Measurements from ENCODE around the gene CT83. TPM values are rescaled to one million over a fixed set of nuclear protein-coding genes. Genes with fewer than 3 reads are reported as not detected.

Gene CT83
- not detected for total RNA-seq
- not detected for polyA plus RNA-seq (ENCODE audit: insufficient read depth in 1 of 8, insufficient read length in 8 of 8, low replicate concordance in 1 of 8)
- long read RNA-seq, donor 1 = 0 reads
- long read RNA-seq, donor 2 = 0 reads
- long read RNA-seq, donor 3 = 0 reads
- long read RNA-seq, donor 4 = 0 reads
- long read RNA-seq, donor 5 = 0 reads
- long read RNA-seq, donor 6 = 0 reads
- long read RNA-seq, donor 7 = 0 reads
- long read RNA-seq, donor 8 = 0 reads
- long read RNA-seq, donor 9 = 0 reads
- long read RNA-seq, donor 10 = 0 reads
- long read RNA-seq, donor 11 = 0 reads

- 71% methylated on average over 13 of the region's 18 CpGs for WGBS (ENCODE audit: insufficient coverage)
- Histone ChIP-seq H3K9me3 (replicated peaks; ENCODE audit: control insufficient read depth, low read depth, low read length) (no peaks in the 10 kb centered on the region), H3K36me3 (ENCODE audit: control insufficient read depth, insufficient read depth, low read length) (no peaks in the 10 kb centered on the region), H3K27me3 (ENCODE audit: control insufficient read depth, insufficient read depth, low read length) (peaks cover 4% of the 10 kb centered on the region), H3K27ac (ENCODE audit: low read length) (no peak within 1 kb of the TSS), H3K4me3 (ENCODE audit: low read length) (no peak within 1 kb of the TSS), H3K4me1 (ENCODE audit: control insufficient read depth, insufficient read depth, low read length) (no peaks in the 10 kb centered on the region)
- no peak for DNase-seq
These were observed at the start of gene CT83 for GRCh38 chrX:116462822-116463221. Gene CT83, minus strand, starts transcription at chrX:116462976. Its CDS starts 120 bp downstream, at chrX:116462856.

- no peak overlapping the region for H3K27ac ChIP-seq (ENCODE audit: low read length)
- H3K9me3 ChIP-seq (replicated peaks; ENCODE audit: control insufficient read depth, low read depth, low read length) = no peaks in the 10 kb centered on the region
- no peaks in the 10 kb centered on the region for H3K4me1 ChIP-seq (ENCODE audit: control insufficient read depth, insufficient read depth, low read length)
- H3K36me3 ChIP-seq (ENCODE audit: control insufficient read depth, insufficient read depth, low read length) = no peaks in the 10 kb centered on the region
- H3K4me3 ChIP-seq (ENCODE audit: low read length) = no peak overlapping the region
- H3K27me3 ChIP-seq (ENCODE audit: control insufficient read depth, insufficient read depth, low read length) = peaks cover 5% of the 10 kb centered on the region
- DNase-seq = no peak
These were observed 37.0 kb upstream of the CT83 start for GRCh38 chrX:116499780-116500179.

- Histone ChIP-seq H3K9me3 (replicated peaks; ENCODE audit: control insufficient read depth, low read depth, low read length) (no peaks in the 10 kb centered on the region), H3K4me1 (ENCODE audit: control insufficient read depth, insufficient read depth, low read length) (no peaks in the 10 kb centered on the region), H3K27ac (ENCODE audit: low read length) (peak overlapping the region; percentile 15), H3K36me3 (ENCODE audit: control insufficient read depth, insufficient read depth, low read length) (no peaks in the 10 kb centered on the region), H3K4me3 (ENCODE audit: low read length) (no peak overlapping the region), H3K27me3 (ENCODE audit: control insufficient read depth, insufficient read depth, low read length) (no peaks in the 10 kb centered on the region)
- DNase-seq = peak; percentile 89
- WGBS (ENCODE audit: insufficient coverage) = no CpG with 5 or more reads among the region's 2 CpGs
These were observed 30.5 kb upstream of the CT83 start for GRCh38 chrX:116493271-116493670.

GRCh38 chrX:116490104-116490503, 27.3 kb upstream of the CT83 start:
- no peaks in the 10 kb centered on the region for H3K36me3 ChIP-seq (ENCODE audit: control insufficient read depth, insufficient read depth, low read length)
- H3K27ac ChIP-seq (ENCODE audit: low read length) = no peak overlapping the region
- H3K9me3 ChIP-seq (replicated peaks; ENCODE audit: control insufficient read depth, low read depth, low read length) = no peaks in the 10 kb centered on the region
- DNase-seq = peak; percentile 24
- no peaks in the 10 kb centered on the region for H3K27me3 ChIP-seq (ENCODE audit: control insufficient read depth, insufficient read depth, low read length)
- no peaks in the 10 kb centered on the region for H3K4me1 ChIP-seq (ENCODE audit: control insufficient read depth, insufficient read depth, low read length)
- no peak overlapping the region for H3K4me3 ChIP-seq (ENCODE audit: low read length)

GRCh38 chrX:116480059-116480458, 17.3 kb upstream of the CT83 start:
- H3K27ac ChIP-seq (ENCODE audit: low read length) = no peak overlapping the region
- no peak for DNase-seq
- no peaks in the 10 kb centered on the region for H3K9me3 ChIP-seq (replicated peaks; ENCODE audit: control insufficient read depth, low read depth, low read length)
- H3K36me3 ChIP-seq (ENCODE audit: control insufficient read depth, insufficient read depth, low read length) = no peaks in the 10 kb centered on the region
- no peak overlapping the region for H3K4me3 ChIP-seq (ENCODE audit: low read length)
- H3K27me3 ChIP-seq (ENCODE audit: control insufficient read depth, insufficient read depth, low read length) = peaks cover 2% of the 10 kb centered on the region
- no peaks in the 10 kb centered on the region for H3K4me1 ChIP-seq (ENCODE audit: control insufficient read depth, insufficient read depth, low read length)
- WGBS (ENCODE audit: insufficient coverage) = no CpG with 5 or more reads among the region's 2 CpGs

GRCh38 chrX:116449156-116449555, 13.6 kb downstream of the CT83 start:
- Histone ChIP-seq H3K27me3 (ENCODE audit: control insufficient read depth, insufficient read depth, low read length) (no peaks in the 10 kb centered on the region), H3K4me3 (ENCODE audit: low read length) (no peak overlapping the region), H3K4me1 (ENCODE audit: control insufficient read depth, insufficient read depth, low read length) (no peaks in the 10 kb centered on the region), H3K9me3 (replicated peaks; ENCODE audit: control insufficient read depth, low read depth, low read length) (no peaks in the 10 kb centered on the region), H3K36me3 (ENCODE audit: control insufficient read depth, insufficient read depth, low read length) (no peaks in the 10 kb centered on the region), H3K27ac (ENCODE audit: low read length) (no peak overlapping the region)
- DNase-seq = no peak
- WGBS (ENCODE audit: insufficient coverage) = no CpG with 5 or more reads among the region's 2 CpGs

GRCh38 chrX:116436358-116436816, 26.4 kb downstream of the CT83 start, which contains the start of gene SLC6A14:
Gene SLC6A14, plus strand, starts transcription at chrX:116436606. Its CDS starts 104 bp downstream, at chrX:116436710.
- H3K4me1 ChIP-seq (ENCODE audit: control insufficient read depth, insufficient read depth, low read length) = no peaks in the 10 kb centered on the region
- no peaks in the 10 kb centered on the region for H3K9me3 ChIP-seq (replicated peaks; ENCODE audit: control insufficient read depth, low read depth, low read length)
- no peak within 1 kb of the TSS for H3K4me3 ChIP-seq (ENCODE audit: low read length)
- no peaks in the 10 kb centered on the region for H3K36me3 ChIP-seq (ENCODE audit: control insufficient read depth, insufficient read depth, low read length)
- no peak for DNase-seq
- no peak within 1 kb of the TSS for H3K27ac ChIP-seq (ENCODE audit: low read length)
- H3K27me3 ChIP-seq (ENCODE audit: control insufficient read depth, insufficient read depth, low read length) = peaks cover 11% of the 10 kb centered on the region
- 60% methylated on average over 5 of the region's 9 CpGs for WGBS (ENCODE audit: insufficient coverage)

- Histone ChIP-seq H3K4me1 (ENCODE audit: control insufficient read depth, insufficient read depth, low read length) (no peaks in the 10 kb centered on the region), H3K4me3 (ENCODE audit: low read length) (no peak overlapping the region), H3K9me3 (replicated peaks; ENCODE audit: control insufficient read depth, low read depth, low read length) (no peaks in the 10 kb centered on the region), H3K27ac (ENCODE audit: low read length) (no peak overlapping the region), H3K27me3 (ENCODE audit: control insufficient read depth, insufficient read depth, low read length) (peaks cover 11% of the 10 kb centered on the region), H3K36me3 (ENCODE audit: control insufficient read depth, insufficient read depth, low read length) (no peaks in the 10 kb centered on the region)
- no peak for DNase-seq
These were observed 27.2 kb downstream of the CT83 start for GRCh38 chrX:116435597-116435996.

GRCh38 chrX:116427978-116428377, 34.8 kb downstream of the CT83 start:
- Histone ChIP-seq H3K4me1 (ENCODE audit: control insufficient read depth, insufficient read depth, low read length) (no peaks in the 10 kb centered on the region), H3K4me3 (ENCODE audit: low read length) (no peak overlapping the region), H3K36me3 (ENCODE audit: control insufficient read depth, insufficient read depth, low read length) (no peaks in the 10 kb centered on the region), H3K27ac (ENCODE audit: low read length) (no peak overlapping the region), H3K27me3 (ENCODE audit: control insufficient read depth, insufficient read depth, low read length) (no peaks in the 10 kb centered on the region), H3K9me3 (replicated peaks; ENCODE audit: control insufficient read depth, low read depth, low read length) (no peaks in the 10 kb centered on the region)
- no CpG with 5 or more reads among the region's 3 CpGs for WGBS (ENCODE audit: insufficient coverage)
- DNase-seq = no peak

GRCh38 chrX:116417968-116418367, 44.8 kb downstream of the CT83 start:
- H3K4me1 ChIP-seq (ENCODE audit: control insufficient read depth, insufficient read depth, low read length) = no peaks in the 10 kb centered on the region
- H3K27ac ChIP-seq (ENCODE audit: low read length) = no peak overlapping the region

GRCh38 chrX:116417214-116417613, 45.6 kb downstream of the CT83 start:
- no peaks in the 10 kb centered on the region for H3K9me3 ChIP-seq (replicated peaks; ENCODE audit: control insufficient read depth, low read depth, low read length)
- no peak overlapping the region for H3K4me3 ChIP-seq (ENCODE audit: low read length)
- DNase-seq = no peak
- no peaks in the 10 kb centered on the region for H3K27me3 ChIP-seq (ENCODE audit: control insufficient read depth, insufficient read depth, low read length)
- H3K4me1 ChIP-seq (ENCODE audit: control insufficient read depth, insufficient read depth, low read length) = no peaks in the 10 kb centered on the region
- H3K27ac ChIP-seq (ENCODE audit: low read length) = no peak overlapping the region
- H3K36me3 ChIP-seq (ENCODE audit: control insufficient read depth, insufficient read depth, low read length) = no peaks in the 10 kb centered on the region
- WGBS (ENCODE audit: insufficient coverage) = no CpG with 5 or more reads among the region's 1 CpG

More at GRCh38 chrX:116417968-116418367, 44.8 kb downstream of the CT83 start:
- Histone ChIP-seq H3K4me3 (ENCODE audit: low read length) (no peak overlapping the region), H3K9me3 (replicated peaks; ENCODE audit: control insufficient read depth, low read depth, low read length) (no peaks in the 10 kb centered on the region), H3K27me3 (ENCODE audit: control insufficient read depth, insufficient read depth, low read length) (no peaks in the 10 kb centered on the region), H3K36me3 (ENCODE audit: control insufficient read depth, insufficient read depth, low read length) (no peaks in the 10 kb centered on the region)
- no peak for DNase-seq
- no CpG with 5 or more reads among the region's 4 CpGs for WGBS (ENCODE audit: insufficient coverage)
